HG03354 (cell line): ENCODE results near the gene ABCA13.

Source experiments
- ATAC-seq: cut with Tn5 transposase; IDR thresholded peaks from one replicate; pipeline ENCODE4 v1.9.1; 2021; ENCODE audit warnings: mild to moderate bottlenecking; ENCODE audit not compliant: unreplicated experiment, poor library complexity, severe bottlenecking

Gene ABCA13

GRCh38 chr7:48665353-48666135, 494.3 kb downstream of the ABCA13 start:
- no peak for ATAC-seq

GRCh38 chr7:48667407-48667806, 496.1 kb downstream of the ABCA13 start:
- no peak for ATAC-seq

- no peak for ATAC-seq
Observed at GRCh38 chr7:48671656-48672055, 500.4 kb downstream of the ABCA13 start.

GRCh38 chr7:48681006-48681405, 509.7 kb downstream of the ABCA13 start:
- ATAC-seq, result no peak

GRCh38 chr7:48691788-48692187, 520.5 kb downstream of the ABCA13 start:
- no peak for ATAC-seq
